ENCODE measurements around the gene THRSP.
A peak's percentile ranks its signal among the peaks of the same experiment; 100 is the strongest.

THRSP gene

GRCh38 chr11:78045851-78046485 is 17.7 kb upstream of the THRSP start:
- peak; percentile 67 for DNase-seq (ENCODE audit: low read depth)
- peak; percentile 53 for TF ChIP-seq CTCF (IDR thresholded peaks at IDR 0.05; ENCODE audit: low read length, missing control alignments)
- H3K4me3 ChIP-seq (replicated peaks; ENCODE audit: low read depth, low read length): peak overlapping the region; percentile 46

- no peak overlapping the region for H3K4me3 ChIP-seq (replicated peaks; ENCODE audit: low read depth, low read length)
- DNase-seq (ENCODE audit: low read depth): no peak
- no peak for TF ChIP-seq CTCF (IDR thresholded peaks at IDR 0.05; ENCODE audit: low read length, missing control alignments)
Measured at GRCh38 chr11:78046486-78046854, 17.2 kb upstream of the THRSP start.

- DNase-seq (ENCODE audit: low read depth): no peak
- no peak overlapping the region for H3K4me3 ChIP-seq (replicated peaks; ENCODE audit: low read depth, low read length)
- TF ChIP-seq CTCF (IDR thresholded peaks at IDR 0.05; ENCODE audit: low read length, missing control alignments): no peak
Measured at GRCh38 chr11:78048561-78048960, 15.1 kb upstream of the THRSP start.

- no peak for DNase-seq (ENCODE audit: low read depth)
- no peak for TF ChIP-seq CTCF (IDR thresholded peaks at IDR 0.05; ENCODE audit: low read length, missing control alignments)
- H3K4me3 ChIP-seq (replicated peaks; ENCODE audit: low read depth, low read length): no peak overlapping the region
Measured at GRCh38 chr11:78049348-78049747, 14.3 kb upstream of the THRSP start.

- no peak overlapping the region for H3K4me3 ChIP-seq (replicated peaks; ENCODE audit: low read depth, low read length)
- DNase-seq (ENCODE audit: low read depth): peak; percentile 70
- no peak for TF ChIP-seq CTCF (IDR thresholded peaks at IDR 0.05; ENCODE audit: low read length, missing control alignments)
Measured at GRCh38 chr11:78050964-78051831, 12.5 kb upstream of the THRSP start.

GRCh38 chr11:78054971-78055370 is 8.7 kb upstream of the THRSP start:
- no peak for TF ChIP-seq CTCF (IDR thresholded peaks at IDR 0.05; ENCODE audit: low read length, missing control alignments)
- no peak for DNase-seq (ENCODE audit: low read depth)
- H3K4me3 ChIP-seq (replicated peaks; ENCODE audit: low read depth, low read length): no peak overlapping the region

Data from fibroblast of pulmonary artery (primary cell).